HG02840 (cell line): ENCODE data around the gene AK5.

Experiments
- ATAC-seq: cut with Tn5 transposase; IDR thresholded peaks from one replicate; pipeline ENCODE4 v1.9.1; 2021; ENCODE audit warnings: mild to moderate bottlenecking, moderate library complexity, moderate number of reproducible peaks; ENCODE audit not compliant: unreplicated experiment, low FRiP score

Gene AK5

GRCh38 chr1:77428068-77428467 is 146.2 kb downstream of the AK5 start:
- no peak for ATAC-seq

DNA sequence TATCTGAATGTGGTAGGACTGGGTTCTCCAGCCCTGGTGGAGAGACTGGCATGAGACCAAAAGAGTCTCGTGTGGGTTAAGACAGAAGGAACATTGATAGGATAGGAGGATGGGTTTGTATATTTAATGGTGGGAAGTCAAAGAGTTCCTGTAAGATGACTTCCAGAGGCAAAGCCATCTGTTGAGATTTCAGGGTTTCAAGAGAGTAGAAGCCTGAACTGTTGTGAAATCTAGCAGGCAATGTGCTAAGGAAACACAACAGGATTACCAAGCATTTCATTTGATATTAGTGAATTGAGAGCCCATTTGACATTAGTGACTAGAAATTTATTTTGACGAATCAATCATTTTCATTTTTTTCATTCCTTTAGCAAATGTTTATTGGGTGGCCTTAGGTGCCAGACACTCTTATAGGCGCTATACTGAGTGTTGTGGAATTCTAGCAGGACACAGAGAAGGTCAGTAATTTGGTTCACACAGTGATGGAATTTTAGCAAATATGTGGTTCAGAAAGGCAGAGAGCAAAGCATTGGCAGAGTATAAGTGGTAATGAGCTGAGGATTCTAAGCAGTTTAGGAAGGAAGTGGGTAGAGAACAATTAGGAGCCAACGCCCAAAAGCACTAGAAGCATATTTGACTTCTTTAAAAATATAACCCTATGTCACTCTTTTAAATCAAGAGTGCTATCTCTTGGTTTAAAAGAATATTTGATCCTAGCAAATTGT is 149.3 kb downstream of the AK5 start:
- no peak for ATAC-seq

- ATAC-seq: no peak
Measured at GRCh38 chr1:77433934-77434333, 152.1 kb downstream of the AK5 start.

- ATAC-seq: no peak
Measured at GRCh38 chr1:77434967-77435366, 153.1 kb downstream of the AK5 start.

GRCh38 chr1:77438236-77438913 is 156.6 kb downstream of the AK5 start:
- ATAC-seq: no peak

DNA sequence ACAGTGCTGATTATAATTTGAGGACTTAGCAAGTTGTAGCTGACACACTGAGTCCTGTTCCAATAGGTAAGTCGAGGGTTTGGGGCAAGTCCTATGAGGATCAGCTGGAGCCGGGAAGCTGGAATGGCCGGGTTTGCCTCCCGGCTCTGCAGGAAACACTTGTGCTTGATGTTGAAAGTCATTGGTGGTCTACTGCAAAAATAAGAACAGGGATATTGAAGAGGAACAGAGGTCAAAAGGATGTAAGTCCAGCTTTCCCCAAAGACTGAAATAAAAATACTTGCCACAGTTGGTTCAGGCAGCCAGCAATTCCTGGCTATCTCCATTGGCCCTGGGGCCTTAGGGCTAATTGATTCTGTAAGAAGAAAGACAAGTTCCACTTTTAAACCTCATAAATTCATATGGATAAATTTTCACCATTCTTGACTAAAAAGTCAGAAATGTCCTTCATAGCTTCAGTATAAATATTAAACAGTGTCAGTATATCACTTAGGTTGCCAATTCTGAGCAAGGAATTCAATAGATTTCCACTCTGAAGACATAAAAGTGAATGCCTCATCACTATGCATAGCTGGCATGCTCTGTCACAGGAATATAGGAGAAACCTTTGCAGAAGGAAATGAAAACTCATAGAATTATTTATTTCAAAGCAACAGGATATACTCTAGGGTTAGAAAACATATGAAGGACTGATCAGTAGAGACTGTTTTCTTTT is 165.2 kb downstream of the AK5 start:
- ATAC-seq: no peak

DNA sequence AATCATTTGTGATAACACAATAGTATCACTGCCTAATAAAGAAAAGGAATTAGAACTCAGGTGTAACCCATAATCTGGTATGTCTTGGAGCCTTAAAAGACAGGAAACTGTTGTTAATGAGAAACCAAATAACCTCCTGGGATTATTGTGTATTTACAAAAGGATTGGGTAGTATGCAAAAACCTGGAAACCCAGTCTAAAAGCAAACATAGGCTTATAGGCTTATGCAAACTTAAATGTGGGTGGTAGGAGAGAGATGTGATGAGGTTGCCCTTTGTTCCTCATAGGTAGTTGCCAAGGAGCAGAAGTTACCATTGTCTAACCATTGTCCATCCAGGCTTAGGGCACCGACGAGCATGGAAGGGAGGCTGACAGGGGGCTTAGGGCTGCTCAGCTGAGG is 165.8 kb downstream of the AK5 start:
- ATAC-seq: no peak

GRCh38 chr1:77459881-77460280 is 178.1 kb downstream of the AK5 start:
- no peak for ATAC-seq

GRCh38 chr1:77461691-77462090 is 179.9 kb downstream of the AK5 start:
- ATAC-seq: no peak

GRCh38 chr1:77463216-77463615 is 181.4 kb downstream of the AK5 start:
- no peak for ATAC-seq

DNA sequence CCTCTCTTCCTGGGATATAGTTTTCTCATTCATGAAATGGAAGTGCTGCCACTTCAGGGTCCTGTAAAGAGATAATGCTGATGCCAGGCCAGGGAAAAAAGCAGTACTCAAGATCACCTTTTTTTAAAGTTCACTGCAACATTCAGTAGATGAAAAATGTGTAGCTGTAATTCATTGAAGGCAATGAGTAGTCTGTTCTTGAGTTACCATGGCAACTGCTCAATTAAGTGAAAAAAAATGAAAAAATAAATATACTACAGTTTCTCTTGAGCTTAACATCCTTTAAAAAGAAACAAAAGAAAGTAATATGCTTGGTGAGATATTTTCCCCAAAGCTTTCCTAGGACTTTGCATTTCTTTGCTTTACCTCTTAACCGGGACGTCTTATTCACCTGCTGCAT is 183.3 kb downstream of the AK5 start:
- no peak for ATAC-seq

DNA sequence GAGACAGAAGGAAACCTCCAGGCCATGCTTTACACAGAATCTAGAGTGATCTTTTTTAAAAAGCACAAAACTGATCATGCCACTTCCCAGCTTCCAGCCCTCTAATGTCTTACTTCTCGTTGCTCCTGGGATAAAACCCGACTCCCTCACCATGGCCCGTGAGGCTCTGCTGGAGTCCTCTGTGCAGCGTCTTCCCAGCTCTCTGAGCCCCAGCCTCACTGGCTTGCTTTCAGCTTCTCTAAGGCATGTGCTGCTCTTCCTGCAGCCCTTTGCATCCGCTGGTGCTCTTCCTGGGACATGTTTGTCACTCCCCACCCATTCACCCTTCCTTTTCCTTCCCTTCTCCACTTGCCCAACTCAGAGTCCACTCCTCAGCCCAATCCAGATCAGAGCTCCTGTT is 184.1 kb downstream of the AK5 start:
- ATAC-seq: no peak

- ATAC-seq: no peak
Measured at GRCh38 chr1:77467021-77467595, 185.3 kb downstream of the AK5 start.

DNA sequence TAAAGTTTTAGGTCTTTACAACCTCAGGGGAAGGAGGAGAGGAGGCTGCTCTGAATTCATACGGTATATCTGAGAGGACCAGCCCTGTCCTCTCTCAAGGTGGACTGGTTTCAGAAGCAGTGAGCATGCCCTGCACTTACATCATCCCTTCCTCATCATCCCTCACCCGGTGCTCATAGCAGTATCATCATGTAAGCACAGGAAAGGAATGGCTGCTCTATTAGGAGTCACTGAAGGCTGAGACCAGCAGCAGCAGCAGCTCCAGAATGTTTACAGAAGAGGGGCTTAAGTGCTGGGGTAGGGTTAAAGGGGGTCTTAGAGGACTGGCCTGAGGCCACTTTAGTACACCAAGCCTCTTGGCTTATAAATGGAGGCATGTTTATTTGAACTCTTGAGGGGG is 185.9 kb downstream of the AK5 start:
- no peak for ATAC-seq

DNA sequence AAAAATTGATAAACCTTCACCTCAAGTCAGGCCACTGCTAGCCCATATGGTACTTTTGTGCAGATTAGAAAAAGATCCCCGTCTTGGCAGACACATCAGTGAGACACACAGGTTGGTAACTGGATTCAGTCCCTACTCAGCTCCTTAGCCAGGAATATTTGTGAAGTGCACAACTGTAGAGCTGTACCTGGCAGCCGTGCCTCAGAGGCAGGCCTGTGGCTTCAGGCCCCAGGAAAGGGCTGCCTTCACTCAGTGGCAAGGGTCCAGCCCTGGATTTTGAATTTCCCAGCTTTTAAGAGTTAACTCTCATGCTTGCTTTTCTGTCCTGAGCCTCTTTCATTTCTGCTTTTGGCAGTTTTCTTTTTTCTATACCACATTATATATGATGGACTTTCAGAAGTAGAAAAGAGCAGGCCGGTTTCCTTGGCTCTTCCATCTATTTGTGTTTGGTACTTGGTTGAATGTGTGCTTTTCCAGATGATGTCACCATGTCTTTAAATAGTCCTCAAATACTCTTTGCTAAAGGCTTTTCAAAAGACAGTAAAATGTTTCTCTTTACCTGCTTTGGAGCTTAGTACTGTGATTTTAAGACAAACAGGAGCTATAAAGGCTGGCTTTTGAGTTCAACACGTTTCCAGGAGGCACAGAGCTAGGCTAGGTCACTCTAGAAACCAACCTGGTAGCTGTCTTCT is 186.6 kb downstream of the AK5 start:
- ATAC-seq: no peak

DNA sequence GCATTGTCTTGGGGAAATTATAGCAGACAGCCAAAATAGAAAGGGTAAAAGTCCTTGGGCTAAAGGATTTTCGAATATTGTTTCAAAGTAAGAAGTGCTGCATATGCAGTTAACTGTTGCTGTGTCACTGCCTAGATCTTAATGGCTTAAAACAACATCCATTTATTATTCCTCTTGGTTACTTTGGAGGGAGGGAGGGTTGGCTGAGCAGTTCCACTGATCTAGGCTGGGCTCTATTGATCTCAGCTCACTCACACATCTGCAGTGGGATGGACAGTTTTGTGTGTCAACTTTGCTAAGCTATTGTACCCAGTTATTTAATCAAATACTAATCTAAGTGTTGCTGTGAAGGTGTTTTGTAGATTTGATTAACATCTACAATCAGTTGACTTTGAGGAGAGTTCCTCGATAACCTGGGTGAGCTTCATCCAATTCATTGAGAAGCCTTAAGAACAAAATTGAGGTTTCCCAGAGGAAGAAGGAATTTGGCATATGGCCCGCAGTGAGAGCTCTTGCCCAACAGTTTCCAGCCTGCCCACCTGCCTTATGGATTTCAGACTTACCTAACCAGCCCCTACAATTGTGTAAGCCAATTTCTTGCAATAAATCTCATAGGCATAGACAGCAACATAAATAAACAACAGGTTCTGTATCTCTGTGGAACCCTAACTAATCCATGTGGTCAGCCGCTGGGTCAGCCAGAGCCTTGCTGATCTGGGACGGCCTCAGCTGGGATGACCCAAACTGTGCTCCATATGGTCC is 187.3 kb downstream of the AK5 start:
- ATAC-seq: no peak

DNA sequence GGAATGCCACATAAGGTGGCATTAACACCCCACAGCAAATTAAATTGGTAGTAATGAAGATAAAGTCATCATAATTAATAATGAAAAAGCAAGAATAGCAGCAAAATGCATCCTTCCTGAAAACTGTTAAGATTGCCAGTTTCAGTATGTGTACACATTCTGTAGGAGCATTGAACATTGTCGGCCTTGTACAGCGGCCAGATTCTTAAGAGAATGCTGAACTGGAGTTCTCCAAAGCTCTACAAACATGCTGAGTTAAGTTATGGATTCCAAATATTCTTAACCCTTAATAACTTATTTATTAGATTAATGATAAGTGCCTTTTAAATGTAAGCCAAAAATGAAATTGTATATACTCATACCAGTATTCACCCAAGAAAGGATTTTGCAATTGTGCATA is 189.9 kb downstream of the AK5 start:
- no peak for ATAC-seq

DNA sequence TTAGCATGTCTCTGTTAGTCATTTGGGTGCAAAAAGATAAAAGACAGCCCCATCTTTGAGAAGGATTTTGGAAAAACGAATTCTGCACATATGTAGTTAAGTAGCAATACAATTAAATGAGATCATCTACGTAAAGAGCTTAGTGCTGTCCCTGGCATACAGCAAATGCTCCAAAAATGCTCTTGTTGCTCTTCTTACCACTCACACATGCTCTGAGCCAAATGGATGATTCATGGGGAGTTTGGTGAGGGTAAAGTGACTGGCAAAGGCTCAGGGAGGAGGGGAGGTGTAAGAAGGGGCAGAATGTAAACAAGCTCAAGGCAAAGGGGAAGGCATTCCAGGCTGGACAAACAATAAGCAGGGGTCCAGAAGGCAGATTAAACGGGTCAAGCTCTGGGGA is 191.9 kb downstream of the AK5 start:
- no peak for ATAC-seq

- ATAC-seq: no peak
Measured at GRCh38 chr1:77475641-77476040, 193.8 kb downstream of the AK5 start.

DNA sequence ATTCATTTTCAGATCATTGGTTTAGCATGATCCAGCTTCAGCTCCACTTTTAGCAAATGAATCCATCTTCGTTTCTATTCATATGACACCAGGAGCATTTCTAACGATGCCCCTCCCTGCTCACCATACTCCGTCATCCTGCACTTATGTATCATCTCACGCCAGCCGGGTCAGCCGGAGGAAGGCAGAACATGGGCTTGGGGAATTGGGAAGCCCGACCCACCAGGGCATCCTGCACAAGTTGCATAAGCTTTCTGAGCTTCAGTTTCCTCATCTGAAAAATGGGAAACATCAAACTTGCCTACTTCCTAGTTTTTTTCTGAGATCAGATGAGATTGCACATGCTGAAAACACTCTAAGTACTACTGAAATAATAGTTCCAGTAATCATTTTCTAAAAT is 194.7 kb downstream of the AK5 start:
- no peak for ATAC-seq
